T-cell (primary cell): ENCODE results near the gene HNRNPF. TPM values are rescaled to one million over a fixed set of nuclear protein-coding genes. Genes with fewer than 3 reads are reported as not detected.
"Not testable (repeated sequence)": the region's sequence is repeated elsewhere in the genome, so short reads cannot be mapped to it uniquely, and the experiment has no call there.

Source experiments
- ATAC-seq, 4 experiments: fragments of 200-7000 bp in 3 of 4; fragments of 150-1000 bp in 1 of 4; cut with Tn5 transposase; replicated peaks in 1 of 4; 1 replicate in 3 of 4; 2 replicates in 1 of 4; pipeline ENCODE4 v1.10.0; 2021; ENCODE audit warnings: moderate library complexity in 3 of 4, mild to moderate bottlenecking in 2 of 4, moderate number of reproducible peaks in 1 of 4
- CTCF ChIA-PET, 2 donors: fragments of 300-600 bp; sonication (Branson Sonifier 250); formaldehyde crosslinking; loops; one replicate each; lab custom pipeline; 2022; ENCODE audit warnings: antibody characterized with exemption in 2 of 2; lab: Charles Lee
- POLR2A ChIA-PET, 2 donors: fragments of 300-600 bp; sonication (Branson Sonifier 250); formaldehyde crosslinking; loops; one replicate each; lab custom pipeline; 2022; ENCODE audit warnings: antibody characterized with exemption in 2 of 2; lab: Charles Lee
- DNase-seq, 35 experiments: peaks; one replicate each; pipeline versions ENCODE4 v3.0.0 to v3.0.0-alpha.2; 2013 to 2023
- H3K27ac ChIP-seq: one replicate; pipeline ENCODE4 v1.5.1; 2013; ENCODE audit warnings: low read length
- H3K27me3 ChIP-seq, 2 experiments: replicated peaks in 1 of 2; 1 replicate in 1 of 2; 2 replicates in 1 of 2; pipeline versions ENCODE4 v1.6.1 to v1.7.0; 2013; ENCODE audit warnings: low read length in 1 of 2, mixed read lengths in 1 of 2; ENCODE audit not compliant: control insufficient read depth in 2 of 2, insufficient read depth in 2 of 2; ENCODE audit errors: extremely low read depth in 1 of 2
- H3K36me3 ChIP-seq, 2 donors: 1 replicate in 1 of 2; 2 replicates in 1 of 2; pipeline versions ENCODE4 v1.6.1 to v1.7.0; 2013; ENCODE audit warnings: low read length in 1 of 2; ENCODE audit not compliant: control insufficient read depth in 2 of 2, insufficient read depth in 1 of 2; ENCODE audit errors: extremely low read depth in 1 of 2
- H3K4me1 ChIP-seq, 2 experiments: 1 replicate in 1 of 2; 2 replicates in 1 of 2; pipeline versions ENCODE4 v1.6.1 to v1.7.0; 2013; ENCODE audit warnings: low read length in 2 of 2, mixed read lengths in 1 of 2; ENCODE audit not compliant: insufficient read depth in 2 of 2, control insufficient read depth in 1 of 2; ENCODE audit errors: extremely low read depth in 1 of 2
- H3K4me3 ChIP-seq, 2 donors: 1 replicate in 1 of 2; 2 replicates in 1 of 2; pipeline versions ENCODE4 v1.5.1 to v1.7.0; 2013; ENCODE audit warnings: mild to moderate bottlenecking in 2 of 2, low read length in 1 of 2, moderate library complexity in 1 of 2; ENCODE audit not compliant: control insufficient read depth in 1 of 2; ENCODE audit errors: extremely low read depth in 1 of 2
- H3K9me3 ChIP-seq: 2 replicates; pipeline ENCODE4 v1.7.0; 2013
- H3K27ac Mint-ChIP-seq, 2 donors: one replicate each; pipeline ENCODE4 v1.8.0; 2020 to 2021; ENCODE audit warnings: mild to moderate bottlenecking in 2 of 2, mixed read lengths in 2 of 2
- H3K27me3 Mint-ChIP-seq, 2 donors: one replicate each; pipeline ENCODE4 v1.8.0; 2021 to 2022; ENCODE audit warnings: mixed read lengths in 2 of 2
- H3K36me3 Mint-ChIP-seq: one replicate; pipeline ENCODE4 v1.8.0; 2021; ENCODE audit warnings: mixed read lengths
- H3K4me1 Mint-ChIP-seq, 3 donors: one replicate each; pipeline ENCODE4 v1.8.0; 2020 to 2022; ENCODE audit warnings: mixed read lengths in 3 of 3, mild to moderate bottlenecking in 1 of 3
- H3K4me3 Mint-ChIP-seq, 3 donors: one replicate each; pipeline ENCODE4 v1.8.0; 2020 to 2022; ENCODE audit warnings: mild to moderate bottlenecking in 3 of 3, mixed read lengths in 3 of 3, moderate library complexity in 3 of 3
- H3K9me3 Mint-ChIP-seq, 3 donors: one replicate each; pipeline ENCODE4 v1.8.0; 2020 to 2022; ENCODE audit warnings: mixed read lengths in 3 of 3
- WGBS: methylation state at CpG from one replicate; pipeline ENCODE4 v1.1.5; 2013; ENCODE audit warnings: missing lambda C conversion rate; ENCODE audit not compliant: insufficient coverage; 5-methylcytosine and 5-hydroxymethylcytosine counted together
- total RNA-seq, 35 experiments: library from RNA in 6 of 35; stranded (reverse) in 6 of 35; fragments of 120-200 nt in 1 of 35; gene quantifications; one replicate each; pipeline versions ENCODE4 v1.2.1 to v1.2.4 and lab custom pipeline; 2013 to 2026

HNRNPF gene
- total RNA-seq, 5 donors from 2014 or later (not counting 1 experiment from before 2014, with no cell fraction given) = 124 to 224 (median 206) TPM

- CTCF ChIA-PET = interaction anchor here (0.7 to 1.7 kb wide), 4 partner anchors 27 to 68 kb away, joined by 3 to 4 read pairs (median 4); no protein-coding TSS in a partner anchor
- no peaks in the 10 kb centered on the region for H3K27me3 ChIP-seq
- peaks cover 26 to 67% of the 10 kb centered on the region in 2 experiments for H3K4me1 ChIP-seq
- H3K4me3 Mint-ChIP-seq = peak overlapping the region in 1 of 3 donors; percentile 20
- no peaks in the 10 kb centered on the region for H3K9me3 ChIP-seq
- peak overlapping the region; percentile 76 to 94 for H3K27ac Mint-ChIP-seq
- H3K4me1 Mint-ChIP-seq = peaks cover 77 to 84% (median 81%) of the 10 kb centered on the region in 3 donors
- no peaks in the 10 kb centered on the region for H3K27me3 Mint-ChIP-seq
- POLR2A ChIA-PET = interaction anchor here in 1 of 2 donors (0.5 to 0.6 kb wide), 3 partner anchors 14 to 89 kb away, joined by 3 to 4 read pairs (median 4); no protein-coding TSS in a partner anchor
- H3K4me3 ChIP-seq = no peak overlapping the region
- ATAC-seq (no peak), DNase-seq (no peak)
- peaks cover 6 to 60% of the 10 kb centered on the region in 2 donors for H3K36me3 ChIP-seq
- H3K27ac ChIP-seq = peak overlapping the region; percentile 84
- H3K9me3 Mint-ChIP-seq = no peaks in the 10 kb centered on the region
- peaks cover 46% of the 10 kb centered on the region for H3K36me3 Mint-ChIP-seq
- WGBS = 90% methylated on average over 3 of the region's 3 CpGs
Measured at GRCh38 chr10:43393606-43394360, 15.2 kb downstream of the HNRNPF start.

GRCh38 chr10:43393186-43393585, 15.8 kb downstream of the HNRNPF start:
- WGBS = 92% methylated on average over 8 of the region's 11 CpGs
- H3K36me3 ChIP-seq = peaks cover 6 to 66% of the 10 kb centered on the region in 2 donors
- H3K4me3 Mint-ChIP-seq, H3K27me3 Mint-ChIP-seq, POLR2A ChIA-PET, H3K9me3 Mint-ChIP-seq, ATAC-seq, H3K27me3 ChIP-seq, DNase-seq, H3K9me3 ChIP-seq, H3K4me3 ChIP-seq: not testable (repeated sequence)
- peaks cover 77 to 84% (median 81%) of the 10 kb centered on the region in 3 donors for H3K4me1 Mint-ChIP-seq
- peaks cover 52% of the 10 kb centered on the region for H3K36me3 Mint-ChIP-seq
- H3K4me1 ChIP-seq = peaks cover 27 to 65% of the 10 kb centered on the region in 2 experiments
- H3K27ac ChIP-seq = peak overlapping the region; percentile 12
- peak overlapping the region; percentile 66 to 75 for H3K27ac Mint-ChIP-seq
- CTCF ChIA-PET = interaction anchor here (0.7 to 1.7 kb wide), 3 partner anchors 28 to 68 kb away, joined by 3 to 4 read pairs (median 4); no protein-coding TSS in a partner anchor

GRCh38 chr10:43392748-43393147, 16.2 kb downstream of the HNRNPF start:
- H3K4me1 Mint-ChIP-seq = peaks cover 77 to 84% (median 81%) of the 10 kb centered on the region in 3 donors
- ChIA-PET POLR2A (no interaction called here), CTCF (interaction anchor here (0.7 to 1.7 kb wide), 2 partner anchors 28 to 69 kb away, joined by 4 read pairs; no protein-coding TSS in a partner anchor)
- H3K4me3 Mint-ChIP-seq = no peak overlapping the region
- no peaks in the 10 kb centered on the region for H3K9me3 Mint-ChIP-seq
- no peak overlapping the region for H3K4me3 ChIP-seq
- H3K36me3 ChIP-seq = peaks cover 6 to 70% of the 10 kb centered on the region in 2 donors
- H3K9me3 ChIP-seq = no peaks in the 10 kb centered on the region
- no peaks in the 10 kb centered on the region for H3K27me3 Mint-ChIP-seq
- peaks cover 26 to 61% of the 10 kb centered on the region in 2 experiments for H3K4me1 ChIP-seq
- peak overlapping the region; percentile 66 to 75 for H3K27ac Mint-ChIP-seq
- DNase-seq (no peak), ATAC-seq (no peak)
- no peaks in the 10 kb centered on the region for H3K27me3 ChIP-seq
- H3K27ac ChIP-seq = peak overlapping the region; percentile 12
- peaks cover 54% of the 10 kb centered on the region for H3K36me3 Mint-ChIP-seq
- 92% methylated on average over 2 of the region's 3 CpGs for WGBS

DNA sequence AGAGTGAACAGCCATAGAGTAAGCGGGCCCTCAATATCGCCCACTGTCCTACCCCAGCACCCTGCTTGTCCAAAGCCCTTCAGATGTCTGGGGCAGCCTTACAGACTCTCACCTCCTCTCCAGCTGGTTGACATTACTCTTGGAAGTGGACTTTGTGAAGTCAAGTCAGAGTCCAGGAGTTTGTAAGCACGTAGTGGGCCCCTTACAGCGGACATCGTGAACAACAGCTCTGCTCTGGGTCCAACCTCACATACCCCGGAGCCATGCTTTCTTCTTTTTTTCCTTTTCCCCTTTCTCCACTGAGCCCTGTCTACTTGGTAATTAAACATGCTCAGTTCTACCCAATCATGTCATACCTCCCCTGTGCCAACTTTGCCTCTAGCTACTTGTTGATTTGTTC, 17.5 kb downstream of the HNRNPF start:
- no peak overlapping the region for H3K4me3 Mint-ChIP-seq
- Histone ChIP-seq H3K36me3 (peaks cover 6 to 82% of the 10 kb centered on the region in 2 donors), H3K27ac (no peak overlapping the region)

DNA sequence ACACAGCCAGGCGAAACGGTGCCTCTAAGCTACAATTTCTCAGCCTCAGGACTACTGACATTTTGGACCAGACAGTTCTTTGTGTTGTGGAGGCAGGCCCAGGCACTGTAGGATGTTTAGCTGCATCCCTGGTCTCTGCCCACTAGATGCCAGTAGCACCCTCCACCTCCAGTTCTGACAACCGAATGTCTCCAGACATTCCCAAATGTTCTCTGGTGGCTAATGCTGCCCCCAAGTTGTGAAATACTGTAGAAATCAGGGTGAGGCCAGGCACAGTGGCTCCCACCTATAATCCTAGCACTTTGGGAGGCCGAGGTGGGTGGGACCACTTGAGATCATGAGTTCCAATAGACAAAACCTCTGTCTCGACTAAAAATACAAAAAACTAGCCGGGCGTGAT, 18.2 kb downstream of the HNRNPF start:
- peaks cover 67% of the 10 kb centered on the region for H3K36me3 Mint-ChIP-seq
- WGBS = 100% methylated on average over 3 of the region's 7 CpGs
- CTCF ChIA-PET = interaction anchor here (0.8 to 1.0 kb wide), 6 partner anchors 59 to 88 kb away, joined by 3 to 5 read pairs (median 3); no protein-coding TSS in a partner anchor
- Histone ChIP-seq H3K9me3 (no peaks in the 10 kb centered on the region), H3K27me3 (no peaks in the 10 kb centered on the region), H3K27ac (peak overlapping the region; percentile 16), H3K4me1 (peaks cover 21 to 58% of the 10 kb centered on the region in 2 experiments), H3K36me3 (peaks cover 6 to 86% of the 10 kb centered on the region in 2 donors), H3K4me3 (no peak overlapping the region)
- H3K4me3 Mint-ChIP-seq = no peak overlapping the region
- peak overlapping the region; percentile 82 to 87 for H3K27ac Mint-ChIP-seq
- peaks cover 79 to 87% (median 82%) of the 10 kb centered on the region in 3 donors for H3K4me1 Mint-ChIP-seq
- H3K27me3 Mint-ChIP-seq = no peaks in the 10 kb centered on the region
- POLR2A ChIA-PET = interaction anchor here in 1 of 2 donors (1.0 kb wide), 1 partner anchor 29 kb away, joined by 3 read pairs; no protein-coding TSS in a partner anchor
- peak; percentile 39 to 64 (median 51) for ATAC-seq
- DNase-seq = peak in 21 of 35 experiments; percentile 7 to 66 (median 25)
- no peaks in the 10 kb centered on the region for H3K9me3 Mint-ChIP-seq

More for the DNA sequence above, 17.5 kb downstream of the HNRNPF start:
- H3K4me3 ChIP-seq = no peak overlapping the region
- POLR2A ChIA-PET = interaction anchor here (0.5 to 0.6 kb wide), 2 partner anchors 12 to 70 kb away, joined by 4 to 5 read pairs; no protein-coding TSS in a partner anchor
- no peaks in the 10 kb centered on the region for H3K9me3 ChIP-seq
- 100% methylated on average over 2 of the region's 6 CpGs for WGBS
- ATAC-seq (no peak), DNase-seq (no peak)
- H3K27ac Mint-ChIP-seq = peak overlapping the region; percentile 10 to 87
- H3K27me3 Mint-ChIP-seq = no peaks in the 10 kb centered on the region
- H3K4me1 Mint-ChIP-seq = peaks cover 82 to 90% (median 87%) of the 10 kb centered on the region in 3 donors
- H3K9me3 Mint-ChIP-seq = no peaks in the 10 kb centered on the region
- no peaks in the 10 kb centered on the region for H3K27me3 ChIP-seq
- H3K4me1 ChIP-seq = peaks cover 24 to 65% of the 10 kb centered on the region in 2 experiments
- peaks cover 67% of the 10 kb centered on the region for H3K36me3 Mint-ChIP-seq
- CTCF ChIA-PET = interaction anchor here in 1 of 2 donors (0.6 kb wide), 1 partner anchor 53 kb away, joined by 3 read pairs; no protein-coding TSS in a partner anchor

DNA sequence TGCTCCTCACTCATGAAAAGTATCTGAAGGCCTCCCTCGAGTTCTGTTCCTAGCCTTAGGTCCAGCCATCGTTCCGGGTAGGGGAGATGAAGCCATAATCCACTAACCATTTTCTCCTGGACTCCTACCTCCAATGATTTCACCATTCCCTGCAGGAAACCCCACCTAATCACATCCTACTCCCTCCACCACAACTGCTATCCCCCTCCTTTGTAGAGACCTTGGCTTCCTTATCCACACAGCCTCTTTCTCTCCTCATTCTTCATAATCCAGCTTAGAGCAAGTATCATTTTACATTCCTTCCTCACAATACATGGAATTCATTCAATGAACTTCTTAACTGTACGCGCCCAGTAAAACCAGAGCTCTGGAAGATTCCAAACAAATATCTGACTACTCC, 18.7 kb downstream of the HNRNPF start:
- H3K4me3 Mint-ChIP-seq = no peak overlapping the region
- no peaks in the 10 kb centered on the region for H3K27me3 Mint-ChIP-seq
- WGBS = 93% methylated on average over 4 of the region's 5 CpGs
- DNase-seq = no peak
- peaks cover 75 to 86% (median 78%) of the 10 kb centered on the region in 3 donors for H3K4me1 Mint-ChIP-seq
- H3K36me3 Mint-ChIP-seq = peaks cover 66% of the 10 kb centered on the region
- peaks cover 20 to 54% of the 10 kb centered on the region in 2 experiments for H3K4me1 ChIP-seq
- POLR2A ChIA-PET = interaction anchor here in 1 of 2 donors (1.0 kb wide), 1 partner anchor 28 kb away, joined by 3 read pairs; no protein-coding TSS in a partner anchor
- peaks cover 6 to 89% of the 10 kb centered on the region in 2 donors for H3K36me3 ChIP-seq
- H3K27ac Mint-ChIP-seq = peak overlapping the region; percentile 82 to 87
- H3K4me3 ChIP-seq = no peak overlapping the region
- H3K27me3 ChIP-seq = no peaks in the 10 kb centered on the region
- peak overlapping the region; percentile 16 for H3K27ac ChIP-seq
- no peaks in the 10 kb centered on the region for H3K9me3 Mint-ChIP-seq
- CTCF ChIA-PET = interaction anchor here (0.6 to 1.0 kb wide), 7 partner anchors 59 to 600 kb away, joined by 3 to 5 read pairs (median 3); no protein-coding TSS in a partner anchor
- H3K9me3 ChIP-seq = no peaks in the 10 kb centered on the region
- no peak for ATAC-seq
